ENCODE measurements around the gene SNRNP35.
"Not testable (repeated sequence)": the region's sequence is repeated elsewhere in the genome, so short reads cannot be mapped to it uniquely, and the experiment has no call there.

SNRNP35 gene

DNA sequence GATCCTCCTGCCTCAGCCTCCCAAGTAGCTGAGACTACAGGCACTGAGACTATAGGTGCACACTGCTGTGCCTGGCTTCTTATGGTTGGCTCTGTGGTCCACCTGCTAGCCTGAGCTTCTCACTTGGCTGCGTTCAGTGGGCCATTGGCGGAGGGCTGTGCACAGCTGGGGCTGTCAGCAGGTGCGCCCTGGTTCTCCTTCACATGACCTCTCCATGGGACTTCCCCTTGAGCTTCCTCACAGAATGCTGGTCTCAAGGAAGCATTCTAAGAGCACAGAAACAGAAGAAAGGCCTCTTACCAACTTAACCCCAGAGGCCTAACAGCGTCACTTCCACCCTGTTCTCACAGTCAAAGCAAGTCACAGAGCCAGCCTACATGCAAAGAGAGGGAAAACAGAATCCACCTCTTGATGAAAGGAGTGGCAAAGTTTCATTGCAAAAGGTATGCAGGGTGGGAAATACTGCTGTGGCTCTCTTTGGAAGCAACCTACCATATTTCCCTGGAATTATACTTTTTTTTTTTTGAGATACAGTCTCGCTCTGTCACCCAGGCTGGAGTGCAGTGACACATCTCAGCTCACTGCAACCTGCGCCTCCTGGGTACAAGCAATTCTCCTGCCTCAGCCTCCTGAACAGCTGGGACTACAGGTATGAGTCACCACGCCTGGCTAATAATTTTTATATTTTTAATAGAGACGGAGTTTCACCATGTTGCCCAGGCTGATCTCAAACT is 30.7 kb upstream of the SNRNP35 start:
- Histone ChIP-seq H3K4me3 (replicated peaks; ENCODE audit: insufficient read depth, low read length) (no peak overlapping the region), H3K27ac (replicated peaks) (peak overlapping the region; percentile 13; the same call in 1 of the 2 replicates), H3K27me3 (ENCODE audit: insufficient read depth, poor library complexity, severe bottlenecking) (no peaks in the 10 kb centered on the region)
- DNase-seq (ENCODE audit: low read depth in 1 of 2, low spot score in 1 of 2) = no peak
- TF ChIP-seq POLR2AphosphoS5 (IDR thresholded peaks at IDR 0.05; ENCODE audit: low read depth) (peak; percentile 46; the same call in 1 of the 2 replicates), GABPA (IDR thresholded peaks at IDR 0.05; ENCODE audit: low read depth) (no peak), CTCF (IDR thresholded peaks at IDR 0.05; ENCODE audit: insufficient read depth, low read length) (no peak), REST (IDR thresholded peaks at IDR 0.05; ENCODE audit: insufficient replicate concordance, low read depth) (no peak), SPI1 (IDR thresholded peaks at IDR 0.05; ENCODE audit: borderline replicate concordance, low read depth) (no peak)

GRCh38 chr12:123428591-123428990 is 29.3 kb upstream of the SNRNP35 start:
- no peak for DNase-seq (ENCODE audit: low read depth in 1 of 2, low spot score in 1 of 2)
- no peaks in the 10 kb centered on the region for H3K27me3 ChIP-seq (ENCODE audit: insufficient read depth, poor library complexity, severe bottlenecking)
- H3K4me3 ChIP-seq (replicated peaks; ENCODE audit: insufficient read depth, low read length) = no peak overlapping the region
- TF ChIP-seq REST (IDR thresholded peaks at IDR 0.05; ENCODE audit: insufficient replicate concordance, low read depth) (no peak), CTCF (IDR thresholded peaks at IDR 0.05; ENCODE audit: insufficient read depth, low read length) (no peak), SPI1 (IDR thresholded peaks at IDR 0.05; ENCODE audit: borderline replicate concordance, low read depth) (no peak), POLR2AphosphoS5 (IDR thresholded peaks at IDR 0.05; ENCODE audit: low read depth) (no peak), GABPA (IDR thresholded peaks at IDR 0.05; ENCODE audit: low read depth) (no peak)
- no peak overlapping the region for H3K27ac ChIP-seq (replicated peaks)

DNA sequence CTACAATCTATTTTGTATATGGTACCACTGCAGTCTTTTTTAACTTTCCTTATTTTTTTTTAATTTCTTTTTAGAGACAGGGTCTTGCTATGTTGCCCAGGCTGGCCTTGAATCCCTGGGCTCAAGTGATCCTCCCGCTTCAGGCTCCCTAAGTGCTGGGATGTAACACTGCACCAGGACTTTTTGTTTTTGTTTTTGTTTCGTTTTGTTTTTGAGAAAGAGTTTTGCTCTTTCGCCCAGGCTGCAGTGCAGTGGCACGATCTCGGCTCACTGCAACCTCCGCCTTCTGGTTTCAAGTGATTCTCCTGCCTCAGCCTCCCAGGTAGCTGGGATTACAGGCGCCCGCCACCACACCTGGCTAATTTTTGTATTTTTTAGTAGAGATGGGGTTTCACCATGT is 28.8 kb upstream of the SNRNP35 start:
- H3K4me3 ChIP-seq (replicated peaks; ENCODE audit: insufficient read depth, low read length); H3K27me3 ChIP-seq (ENCODE audit: insufficient read depth, poor library complexity, severe bottlenecking); DNase-seq (ENCODE audit: low read depth in 1 of 2, low spot score in 1 of 2); H3K27ac ChIP-seq (replicated peaks): not testable (repeated sequence)

GRCh38 chr12:123431951-123432817 is 25.8 kb upstream of the SNRNP35 start:
- H3K27me3 ChIP-seq (ENCODE audit: insufficient read depth, poor library complexity, severe bottlenecking) = not testable (repeated sequence)
- H3K27ac ChIP-seq (replicated peaks) = peak overlapping the region; percentile 96
- peak; percentile 36; the same call in 1 of the 2 replicates for TF ChIP-seq SPI1 (IDR thresholded peaks at IDR 0.05; ENCODE audit: borderline replicate concordance, low read depth)
- 0 out of 2 replicates have a peak, but pooled peaks have one; percentile 40 for TF ChIP-seq POLR2AphosphoS5 (IDR thresholded peaks at IDR 0.05; ENCODE audit: low read depth)
- peak in 1 of 2 experiments; percentile 87 for DNase-seq (ENCODE audit: low read depth in 1 of 2, low spot score in 1 of 2)
- H3K4me3 ChIP-seq (replicated peaks; ENCODE audit: insufficient read depth, low read length) = peak overlapping the region; percentile 81
